ENCODE measurements around the gene VEZF1. TPM values are rescaled to one million over a fixed set of nuclear protein-coding genes. Genes with fewer than 3 reads are reported as not detected.

VEZF1 gene
- total and polyA plus RNA-seq, 12 donors = 17.5 to 81.2 (median 60.7) TPM

DNA sequence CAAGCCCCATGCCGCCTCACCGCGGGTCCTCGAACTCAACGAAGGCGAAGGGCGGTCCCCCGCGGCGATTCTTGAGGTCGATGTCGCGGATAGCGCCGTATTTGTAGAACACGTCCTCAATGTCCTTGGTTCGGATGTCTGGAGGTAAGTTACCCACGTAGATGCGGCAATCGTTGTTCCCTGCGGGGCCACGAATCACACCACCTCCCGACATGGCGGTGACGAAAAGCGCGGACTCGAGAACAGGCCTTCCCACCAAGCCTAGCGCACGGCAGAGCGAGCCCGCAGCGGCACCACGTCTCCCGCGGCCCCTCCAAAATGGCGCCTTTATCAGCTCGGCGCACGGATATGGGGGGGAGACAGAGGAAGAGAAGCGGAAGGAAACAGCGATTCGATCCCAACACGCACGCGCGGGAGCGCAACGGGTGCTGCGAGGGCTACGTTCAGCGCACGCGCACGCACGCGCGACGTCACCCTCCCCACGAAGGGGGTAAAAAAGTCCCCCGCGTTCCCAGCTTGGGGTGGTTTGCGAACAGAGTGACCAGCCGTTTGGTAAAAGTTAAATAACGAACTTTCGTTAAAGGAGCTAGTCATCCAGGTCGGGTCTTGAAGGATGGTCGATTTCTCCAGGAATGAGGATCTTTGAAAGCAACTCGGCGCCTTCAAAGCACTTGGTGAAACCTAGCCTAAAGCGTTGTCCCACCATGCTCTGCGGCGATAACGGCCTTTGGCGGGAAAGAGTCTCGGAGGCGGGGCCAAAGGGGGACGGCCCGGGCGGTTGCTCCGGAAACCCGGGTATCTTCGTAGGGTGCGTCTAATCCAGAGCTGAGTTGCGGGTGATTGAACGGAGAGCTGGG lies 19.1 kb upstream of the VEZF1 start, which contains the start of gene SRSF1:
Gene SRSF1 (minus strand): TSS at position 323 of the 857 bp plus-strand sequence. CDS start 109 bp downstream, at position 214.
- ATAC-seq (peak; percentile 95 to 98 (median 97)), DNase-seq (peak; percentile 97 to 98)
- Histone ChIP-seq H3K36me3 (peaks cover 0 to 39% (median 27%) of the 10 kb centered on the region in 9 donors), H3K4me1 (peaks cover 17 to 49% (median 46%) of the 10 kb centered on the region in 9 donors), H3K9me3 (no peaks in the 10 kb centered on the region), H3K27me3 (no peaks in the 10 kb centered on the region), H3K27ac (peak within 1 kb of the TSS; percentile 93 to 100 (median 98)), H3K4me3 (peak within 1 kb of the TSS; percentile 65 to 98 (median 77))
- intact Hi-C loops (cut with DNase I) = loop anchor here in 9 of 10 donors (1.0 to 10.0 kb wide), 8 partner anchors 75 to 108 kb away; partner anchors contain the start of gene DYNLL2 (in 5 of the 9)
- 0% methylated on average over 86 of the region's 86 CpGs for WGBS, 2 donors
- TF ChIP-seq, protein P1, sequence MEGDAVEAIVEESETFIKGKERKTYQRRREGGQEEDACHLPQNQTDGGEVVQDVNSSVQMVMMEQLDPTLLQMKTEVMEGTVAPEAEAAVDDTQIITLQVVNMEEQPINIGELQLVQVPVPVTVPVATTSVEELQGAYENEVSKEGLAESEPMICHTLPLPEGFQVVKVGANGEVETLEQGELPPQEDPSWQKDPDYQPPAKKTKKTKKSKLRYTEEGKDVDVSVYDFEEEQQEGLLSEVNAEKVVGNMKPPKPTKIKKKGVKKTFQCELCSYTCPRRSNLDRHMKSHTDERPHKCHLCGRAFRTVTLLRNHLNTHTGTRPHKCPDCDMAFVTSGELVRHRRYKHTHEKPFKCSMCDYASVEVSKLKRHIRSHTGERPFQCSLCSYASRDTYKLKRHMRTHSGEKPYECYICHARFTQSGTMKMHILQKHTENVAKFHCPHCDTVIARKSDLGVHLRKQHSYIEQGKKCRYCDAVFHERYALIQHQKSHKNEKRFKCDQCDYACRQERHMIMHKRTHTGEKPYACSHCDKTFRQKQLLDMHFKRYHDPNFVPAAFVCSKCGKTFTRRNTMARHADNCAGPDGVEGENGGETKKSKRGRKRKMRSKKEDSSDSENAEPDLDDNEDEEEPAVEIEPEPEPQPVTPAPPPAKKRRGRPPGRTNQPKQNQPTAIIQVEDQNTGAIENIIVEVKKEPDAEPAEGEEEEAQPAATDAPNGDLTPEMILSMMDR (IDR thresholded peaks at IDR 0.05) = no peak

DNA sequence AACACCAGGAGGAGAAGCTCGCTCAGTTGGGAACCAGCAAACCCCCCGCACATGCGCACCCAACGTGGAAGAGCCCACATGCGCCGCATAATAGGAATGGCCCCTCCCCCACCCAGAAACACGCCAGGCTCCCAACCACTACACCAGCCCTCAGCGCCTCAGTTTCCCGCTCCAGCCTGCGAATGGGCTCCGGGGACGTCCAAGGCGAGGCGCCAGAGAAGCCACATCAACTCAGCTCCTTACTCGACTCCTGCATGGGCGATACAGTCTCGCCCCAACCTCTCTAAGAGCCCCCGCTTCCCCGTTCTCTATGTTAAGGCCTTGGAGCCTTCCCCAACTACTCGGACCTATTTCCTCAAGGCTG lies 18.5 kb upstream of the VEZF1 start:
- TF ChIP-seq, protein P1 (IDR thresholded peaks at IDR 0.05) = no peak
- H3K27me3 ChIP-seq = no peaks in the 10 kb centered on the region
- ATAC-seq (peak; percentile 70 to 90 (median 81)), DNase-seq (peak; percentile 65 to 82)
- H3K9me3 ChIP-seq = no peaks in the 10 kb centered on the region
- intact Hi-C loops (cut with DNase I) = loop anchor here in 9 of 10 donors (2.0 to 10.0 kb wide), 7 partner anchors 76 to 108 kb away; partner anchors contain the start of gene DYNLL2 (in 4 of the 9)
- H3K4me3 ChIP-seq = peak overlapping the region; percentile 65 to 98 (median 77)
- H3K36me3 ChIP-seq = peaks cover 0 to 45% (median 27%) of the 10 kb centered on the region in 9 donors
- H3K4me1 ChIP-seq = peaks cover 17 to 55% (median 48%) of the 10 kb centered on the region in 9 donors
- 0% methylated on average over 20 of the region's 20 CpGs for WGBS, 2 donors
- peak overlapping the region; percentile 93 to 100 (median 98) for H3K27ac ChIP-seq

DNA sequence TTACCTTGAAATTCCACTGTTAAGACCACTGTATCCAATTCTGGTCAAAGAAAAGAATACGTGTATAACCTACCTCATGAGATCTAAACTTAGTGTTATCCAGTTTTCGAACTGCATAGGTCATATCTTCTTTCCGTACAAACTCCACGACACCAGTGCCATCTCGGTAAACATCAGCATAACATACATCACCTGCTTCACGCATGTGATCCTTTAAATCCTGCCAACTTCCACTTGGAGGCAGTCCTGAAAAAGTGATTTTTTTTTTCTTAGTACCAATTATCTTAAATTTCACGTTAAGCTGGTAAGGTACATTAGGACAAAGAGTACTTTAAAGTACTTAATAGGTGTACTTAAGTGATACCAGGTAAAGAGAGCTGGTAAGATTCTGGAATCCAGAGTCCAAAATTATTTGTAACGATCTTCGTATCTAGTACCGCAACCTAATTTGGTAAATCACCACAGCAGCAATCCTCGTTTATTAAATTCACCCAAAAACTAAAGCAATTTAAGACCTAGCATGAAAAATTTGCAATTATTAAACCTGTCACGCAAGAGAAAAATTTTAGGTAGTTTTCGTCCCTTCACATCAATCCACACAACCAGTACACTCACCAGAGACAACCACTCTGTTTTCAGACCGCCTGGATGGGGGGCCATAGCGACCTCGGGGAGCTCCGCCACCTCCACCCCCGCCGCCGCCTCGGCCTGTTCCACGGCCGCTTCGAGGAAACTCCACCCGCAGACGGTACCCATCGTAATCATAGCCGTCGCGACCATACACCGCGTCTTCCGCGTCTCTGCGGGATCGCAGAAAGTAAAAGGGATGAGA lies 17.9 kb upstream of the VEZF1 start:
- intact Hi-C loops (cut with DNase I) = loop anchor here in 9 of 10 donors (2.0 to 10.0 kb wide), 7 partner anchors 76 to 109 kb away; partner anchors contain the start of gene DYNLL2 (in 4 of the 9)
- H3K27ac ChIP-seq = peak overlapping the region; percentile 93 to 100 (median 98)
- peaks cover 0 to 51% (median 27%) of the 10 kb centered on the region in 9 donors for H3K36me3 ChIP-seq
- peak overlapping the region; percentile 65 to 98 (median 77) for H3K4me3 ChIP-seq
- no peak for DNase-seq
- no peaks in the 10 kb centered on the region for H3K9me3 ChIP-seq
- WGBS, 2 donors = 4 to 5% methylated on average over 36 of the region's 36 CpGs
- H3K27me3 ChIP-seq = no peaks in the 10 kb centered on the region
- ATAC-seq = peak in 1 of 8 donors; percentile 3
- TF ChIP-seq, protein P1 (IDR thresholded peaks at IDR 0.05) = no peak
- H3K4me1 ChIP-seq = peaks cover 17 to 61% (median 53%) of the 10 kb centered on the region in 9 donors
